WI38 (cell line): ENCODE results near the gene MLLT10.
"Not testable (repeated sequence)": the region's sequence is repeated elsewhere in the genome, so short reads cannot be mapped to it uniquely, and the experiment has no call there.

Source experiments
- H3K4me3 ChIP-seq: 2 replicates; pipeline ENCODE4 v1.5.1; 2011; ENCODE audit warnings: low read depth, mild to moderate bottlenecking, control low read depth, low read length
- CTCF ChIP-seq: IDR thresholded peaks from 2 replicates; pipeline ENCODE4 v1.5.1; 2012; ENCODE audit warnings: low read depth, mild to moderate bottlenecking, control low read depth, low read length

The MLLT10 gene

GRCh38 chr10:21614000-21614399, 80.0 kb downstream of the MLLT10 start:
- no peak for TF ChIP-seq CTCF
- H3K4me3 ChIP-seq: no peak overlapping the region

- TF ChIP-seq CTCF: no peak
- no peak overlapping the region for H3K4me3 ChIP-seq
Observed at GRCh38 chr10:21617267-21617666, 83.2 kb downstream of the MLLT10 start.

GRCh38 chr10:21623291-21623690, 89.3 kb downstream of the MLLT10 start:
- TF ChIP-seq CTCF: no peak
- no peak overlapping the region for H3K4me3 ChIP-seq

GRCh38 chr10:21624421-21624820, 90.4 kb downstream of the MLLT10 start:
- not testable (repeated sequence) for H3K4me3 ChIP-seq

GRCh38 chr10:21624951-21625350, 90.9 kb downstream of the MLLT10 start:
- no peak for TF ChIP-seq CTCF
- H3K4me3 ChIP-seq: no peak overlapping the region

- no peak for TF ChIP-seq CTCF
- no peak overlapping the region for H3K4me3 ChIP-seq
Observed at GRCh38 chr10:21625623-21626229, 91.7 kb downstream of the MLLT10 start.

GRCh38 chr10:21626457-21627161, 92.6 kb downstream of the MLLT10 start:
- TF ChIP-seq CTCF: no peak
- H3K4me3 ChIP-seq: no peak overlapping the region

- no peak for TF ChIP-seq CTCF
Observed at GRCh38 chr10:21627331-21627730, 93.3 kb downstream of the MLLT10 start.

More at GRCh38 chr10:21627331-21627730, 93.3 kb downstream of the MLLT10 start:
- no peak overlapping the region for H3K4me3 ChIP-seq
